GM21825 (cell line): ENCODE results near the gene ATP1A1.

Experiments
- ATAC-seq: cut with Tn5 transposase; IDR thresholded peaks from one replicate; pipeline ENCODE4 v1.9.1; 2021; ENCODE audit warnings: mild to moderate bottlenecking, moderate library complexity; ENCODE audit not compliant: unreplicated experiment

The ATP1A1 gene

DNA sequence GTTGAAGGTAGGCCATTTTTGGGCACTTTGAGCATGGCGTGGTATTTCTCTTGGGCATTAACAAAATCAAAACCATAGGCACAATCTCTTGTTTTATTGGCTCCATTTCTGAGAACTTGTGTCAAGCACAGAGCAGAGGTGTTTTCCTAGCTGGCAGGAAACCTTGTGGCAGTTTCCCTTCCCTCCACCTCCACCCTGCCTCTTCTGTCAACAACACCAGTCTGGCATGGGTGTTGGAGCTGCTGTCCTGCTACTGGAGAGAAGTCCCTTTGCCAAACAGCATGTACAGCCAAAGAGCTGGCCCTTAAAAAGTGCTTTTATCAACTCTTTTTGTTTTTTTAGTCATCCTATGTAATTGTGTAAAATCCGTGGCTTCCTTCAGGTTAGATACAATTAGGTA, 16.0 kb downstream of the ATP1A1 start:
- ATAC-seq: no peak

DNA sequence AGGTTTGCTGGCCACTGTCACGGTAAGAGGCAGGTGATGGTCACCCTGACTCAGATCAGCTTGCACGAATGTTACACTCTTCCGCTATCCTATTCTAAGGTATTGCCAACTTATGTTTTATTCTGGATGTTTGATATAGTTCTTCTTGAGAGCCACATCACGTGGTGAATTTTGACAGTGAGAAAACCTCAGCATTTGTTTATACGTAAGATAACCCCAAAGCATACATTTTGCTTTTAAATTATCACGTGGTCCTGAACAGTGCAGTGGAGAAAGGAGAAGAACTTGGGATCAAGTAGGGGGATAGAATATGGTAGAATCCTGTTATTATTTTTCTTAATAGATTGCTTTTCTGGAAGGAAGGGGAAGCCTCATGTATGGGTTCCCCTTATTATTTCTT, 16.6 kb downstream of the ATP1A1 start:
- ATAC-seq: no peak

DNA sequence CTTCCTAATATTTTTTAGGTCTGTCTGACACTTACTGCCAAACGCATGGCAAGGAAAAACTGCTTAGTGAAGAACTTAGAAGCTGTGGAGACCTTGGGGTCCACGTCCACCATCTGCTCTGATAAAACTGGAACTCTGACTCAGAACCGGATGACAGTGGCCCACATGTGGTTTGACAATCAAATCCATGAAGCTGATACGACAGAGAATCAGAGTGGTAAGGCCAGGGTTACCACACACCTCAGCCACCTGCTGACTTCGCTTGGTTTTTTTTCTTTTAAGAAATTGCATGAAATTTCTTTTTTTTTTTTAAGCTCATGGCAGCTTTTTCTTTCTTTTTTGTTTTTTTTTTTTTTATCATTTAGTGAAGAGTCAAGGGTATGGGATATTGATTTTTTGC, 17.2 kb downstream of the ATP1A1 start:
- ATAC-seq: no peak

GRCh38 chr1:116391185-116391584, 18.1 kb downstream of the ATP1A1 start:
- no peak for ATAC-seq

DNA sequence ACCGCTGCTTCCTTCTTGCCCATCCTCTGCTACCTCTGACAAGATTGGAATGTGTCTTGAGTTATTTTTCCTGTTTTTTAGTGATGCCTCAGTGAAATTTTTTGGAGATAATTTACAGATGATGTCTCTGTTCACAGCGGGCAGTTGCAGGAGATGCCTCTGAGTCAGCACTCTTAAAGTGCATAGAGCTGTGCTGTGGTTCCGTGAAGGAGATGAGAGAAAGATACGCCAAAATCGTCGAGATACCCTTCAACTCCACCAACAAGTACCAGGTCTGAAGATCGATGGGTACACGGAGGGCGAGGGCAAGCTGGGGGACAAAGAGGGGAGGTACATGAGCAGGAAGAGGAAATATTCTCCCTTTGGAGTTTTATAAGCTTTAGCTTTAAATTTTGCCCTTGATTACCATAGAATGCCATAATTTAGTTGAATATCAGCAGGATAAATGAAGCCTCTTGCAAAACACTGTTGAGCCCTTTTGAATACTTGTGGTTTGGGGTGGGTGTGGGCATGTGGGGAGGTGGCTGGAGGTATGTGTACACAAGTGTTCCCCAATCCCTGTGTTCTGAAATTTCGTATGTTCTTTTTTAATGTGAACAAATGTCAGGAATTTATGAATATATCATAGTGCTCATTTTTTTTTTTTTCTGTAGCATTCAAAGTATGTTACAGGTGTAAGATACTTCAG, 19.8 kb downstream of the ATP1A1 start:
- ATAC-seq: no peak

GRCh38 chr1:116393792-116394191, 20.7 kb downstream of the ATP1A1 start:
- ATAC-seq: no peak

DNA sequence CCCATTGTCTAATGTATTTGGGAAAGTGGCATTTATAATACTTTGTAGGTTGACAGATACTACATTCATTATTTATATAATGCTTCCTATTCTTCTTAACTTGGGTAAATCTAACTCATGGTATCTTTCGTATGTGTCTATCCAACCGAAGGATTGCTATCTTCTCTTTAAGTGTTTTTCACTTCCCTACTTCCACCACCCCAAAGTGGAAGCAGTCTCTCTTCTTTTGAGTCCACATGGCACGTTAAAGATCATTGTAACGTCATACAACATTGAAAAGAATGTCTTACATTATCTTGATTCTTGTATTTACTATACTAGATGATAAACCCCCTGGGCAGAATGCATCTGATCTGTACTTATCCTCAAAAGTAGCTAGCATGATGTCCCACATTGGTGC, 21.2 kb downstream of the ATP1A1 start:
- ATAC-seq: no peak

- ATAC-seq: no peak
Observed at GRCh38 chr1:116396769-116397168, 23.7 kb downstream of the ATP1A1 start.

DNA sequence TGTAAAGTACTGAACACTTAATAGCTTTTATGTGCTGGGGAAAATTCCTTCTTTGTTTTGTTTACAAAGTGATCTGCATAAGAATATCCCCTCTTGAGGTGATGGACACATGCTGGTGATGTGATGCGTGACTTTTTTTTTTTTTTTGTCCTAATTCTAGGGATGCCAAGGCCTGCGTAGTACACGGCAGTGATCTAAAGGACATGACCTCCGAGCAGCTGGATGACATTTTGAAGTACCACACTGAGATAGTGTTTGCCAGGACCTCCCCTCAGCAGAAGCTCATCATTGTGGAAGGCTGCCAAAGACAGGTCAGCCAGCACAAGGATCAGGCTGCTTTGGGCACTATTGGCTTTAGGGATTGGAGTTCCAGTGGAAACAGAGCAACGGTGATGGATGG, 24.7 kb downstream of the ATP1A1 start:
- ATAC-seq: no peak

DNA sequence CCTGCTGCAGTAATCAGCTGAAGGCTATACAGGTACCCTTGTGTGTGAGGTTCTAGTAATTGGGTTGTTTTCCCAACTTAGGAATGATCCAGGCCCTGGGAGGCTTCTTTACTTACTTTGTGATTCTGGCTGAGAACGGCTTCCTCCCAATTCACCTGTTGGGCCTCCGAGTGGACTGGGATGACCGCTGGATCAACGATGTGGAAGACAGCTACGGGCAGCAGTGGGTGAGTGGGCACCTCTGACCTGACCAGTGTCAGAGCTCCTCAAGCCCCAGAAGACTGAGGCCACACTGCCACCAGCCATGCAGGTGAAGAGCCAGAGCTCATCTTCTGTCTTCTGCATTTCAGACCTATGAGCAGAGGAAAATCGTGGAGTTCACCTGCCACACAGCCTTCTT, 27.7 kb downstream of the ATP1A1 start:
- no peak for ATAC-seq

GRCh38 chr1:116401646-116402176, 28.7 kb downstream of the ATP1A1 start:
- no peak for ATAC-seq

GRCh38 chr1:116402333-116402732, 29.3 kb downstream of the ATP1A1 start:
- ATAC-seq: no peak

DNA sequence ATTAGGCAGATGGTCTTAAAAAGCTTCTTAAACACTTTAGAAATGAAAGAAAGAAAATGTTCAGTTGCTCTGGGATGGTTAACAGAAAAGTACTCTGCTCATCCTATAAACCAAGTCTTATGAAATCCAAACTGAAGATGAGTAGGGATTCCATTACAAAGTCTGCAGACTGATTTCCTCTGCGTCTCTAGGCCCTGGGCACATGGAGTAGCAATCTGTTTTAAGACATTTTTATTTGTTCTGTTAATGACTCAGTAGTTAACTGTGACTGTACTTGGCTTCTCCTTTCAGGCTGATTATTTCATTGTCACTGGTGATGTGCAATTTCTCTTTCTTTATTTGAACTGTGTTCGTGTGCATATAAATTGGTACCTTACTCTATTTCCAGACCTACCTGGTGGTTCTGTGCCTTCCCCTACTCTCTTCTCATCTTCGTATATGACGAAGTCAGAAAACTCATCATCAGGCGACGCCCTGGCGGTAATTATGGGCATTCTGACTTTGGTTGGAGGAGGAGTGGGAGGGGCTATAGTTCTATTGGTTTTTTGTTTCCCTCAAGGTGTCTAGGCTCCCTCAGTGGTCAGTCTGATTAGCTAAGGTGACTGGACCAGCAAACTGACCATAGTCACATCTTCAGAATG, 30.6 kb downstream of the ATP1A1 start:
- no peak for ATAC-seq

DNA sequence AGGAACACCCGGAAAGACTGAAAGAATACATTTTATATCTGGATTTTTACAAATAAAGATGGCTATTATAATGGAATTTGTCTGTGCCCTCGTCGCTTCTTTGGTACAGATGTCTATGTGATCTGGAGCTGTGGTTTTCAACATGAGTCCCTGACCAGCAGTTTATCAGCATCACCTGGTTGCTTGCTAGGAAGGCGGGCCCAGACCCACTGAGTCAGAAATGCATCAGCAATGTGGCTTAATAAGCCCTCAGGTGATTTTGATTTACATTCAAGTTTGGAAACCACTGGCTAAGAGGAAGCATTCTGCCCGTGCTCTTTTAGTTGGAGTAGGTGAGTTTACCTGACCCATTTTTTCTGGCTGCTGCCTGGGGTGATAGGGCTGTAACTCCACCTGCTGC, 31.7 kb downstream of the ATP1A1 start:
- ATAC-seq: no peak

DNA sequence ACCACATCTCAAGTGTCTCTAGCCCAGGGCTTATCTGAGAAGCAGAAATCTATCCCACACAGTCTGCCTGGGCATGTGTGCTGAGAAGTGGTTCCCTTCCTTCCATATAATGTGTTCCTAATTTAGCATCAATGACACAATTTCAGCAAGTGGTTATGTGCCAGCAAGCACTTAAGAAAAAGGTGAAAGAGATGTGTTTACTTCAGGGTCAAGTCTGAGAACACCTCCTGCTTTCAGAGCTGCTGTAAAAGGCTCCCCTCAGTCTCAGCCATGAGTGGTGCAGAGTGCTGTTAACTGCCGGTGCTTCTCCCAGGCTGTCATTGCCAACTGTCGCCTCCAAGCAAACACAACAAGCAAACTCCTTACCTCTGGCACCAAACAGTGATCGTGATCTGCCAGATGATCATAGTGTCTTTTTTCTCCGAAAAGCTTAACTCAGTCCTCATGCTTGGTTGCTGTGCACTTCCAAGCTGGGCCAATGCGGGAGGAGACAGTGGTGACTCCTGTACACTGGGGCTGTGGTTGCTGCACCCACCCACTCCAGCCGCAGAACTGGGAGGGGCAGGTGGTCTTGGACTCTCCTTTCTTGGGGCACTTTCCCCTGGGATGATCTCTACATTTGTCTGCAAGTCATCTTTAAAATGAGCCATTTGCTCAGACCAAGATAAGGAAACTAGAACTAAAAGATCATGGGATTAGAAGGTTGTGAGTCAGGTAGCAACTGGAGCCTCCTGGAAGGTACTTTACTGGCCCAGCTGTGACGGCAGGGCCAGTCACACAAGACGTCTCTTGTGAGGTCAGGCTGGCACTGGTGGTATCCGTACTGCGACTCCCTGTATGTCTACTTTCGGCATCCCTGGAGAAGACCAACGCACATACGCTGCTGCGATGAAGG, 32.4 kb downstream of the ATP1A1 start:
- ATAC-seq: no peak

DNA sequence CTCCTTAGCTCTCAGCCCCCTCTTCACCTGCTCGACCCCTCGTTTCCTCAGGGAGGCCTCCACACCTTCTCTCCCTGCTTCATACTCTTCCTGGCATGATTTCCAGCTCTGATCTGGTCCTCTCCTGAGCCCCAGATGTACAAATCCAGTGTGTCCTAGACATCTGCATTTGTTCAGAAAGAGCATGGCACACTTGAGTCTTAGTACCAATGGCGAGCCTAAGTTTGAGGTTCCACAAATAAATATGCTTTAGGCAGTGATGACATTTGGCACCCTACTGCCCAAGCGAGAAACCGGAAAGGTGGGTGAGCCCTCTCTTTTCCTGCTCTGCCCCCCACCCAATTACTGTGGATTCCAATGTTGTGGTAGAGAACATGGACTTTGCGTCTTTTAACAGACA, 34.0 kb downstream of the ATP1A1 start:
- no peak for ATAC-seq

GRCh38 chr1:116408193-116408592, 35.1 kb downstream of the ATP1A1 start:
- ATAC-seq: no peak

DNA sequence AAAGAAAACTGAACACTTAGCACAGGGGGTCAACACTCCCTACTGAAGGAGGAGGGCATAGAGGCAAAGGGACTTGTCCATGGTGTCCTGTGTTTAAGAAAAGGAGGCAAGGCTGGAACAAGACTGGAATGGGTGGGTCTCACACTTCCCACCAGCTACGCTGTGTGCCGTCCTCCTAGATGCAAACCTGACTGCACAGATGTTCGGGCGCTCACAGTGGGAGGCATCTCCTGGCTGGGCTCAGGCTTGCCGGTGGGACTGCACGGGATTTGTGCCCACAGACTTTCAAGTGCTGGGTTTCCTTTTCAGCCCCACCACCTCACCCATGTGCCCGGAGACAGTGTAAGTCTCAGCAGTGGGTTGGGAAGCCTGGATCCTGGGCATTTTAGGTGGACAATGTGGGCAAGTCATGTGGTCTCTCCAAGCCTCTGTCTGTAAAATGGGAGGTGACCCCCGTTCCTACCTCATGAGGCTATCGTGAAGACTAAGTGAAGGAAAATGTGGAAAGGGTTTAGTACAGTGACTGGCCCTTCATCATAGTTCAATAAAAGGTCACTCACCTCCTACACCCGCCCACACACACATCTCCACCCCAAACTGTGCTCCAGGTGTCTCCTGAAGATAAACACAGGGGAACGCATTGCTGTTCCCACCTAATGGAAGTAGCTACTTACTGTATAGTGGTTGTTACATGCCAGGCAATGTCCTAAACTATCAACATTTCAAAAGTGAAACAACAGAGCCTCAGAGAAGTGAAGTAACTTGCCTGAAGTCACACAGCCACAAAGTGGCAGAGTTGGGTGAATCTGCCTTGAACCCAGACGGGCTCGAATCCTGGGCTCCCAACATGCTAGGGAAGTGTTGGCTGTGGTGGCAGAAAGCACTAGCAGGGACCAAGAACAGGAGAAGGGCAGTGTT, 36.0 kb downstream of the ATP1A1 start:
- ATAC-seq: no peak

DNA sequence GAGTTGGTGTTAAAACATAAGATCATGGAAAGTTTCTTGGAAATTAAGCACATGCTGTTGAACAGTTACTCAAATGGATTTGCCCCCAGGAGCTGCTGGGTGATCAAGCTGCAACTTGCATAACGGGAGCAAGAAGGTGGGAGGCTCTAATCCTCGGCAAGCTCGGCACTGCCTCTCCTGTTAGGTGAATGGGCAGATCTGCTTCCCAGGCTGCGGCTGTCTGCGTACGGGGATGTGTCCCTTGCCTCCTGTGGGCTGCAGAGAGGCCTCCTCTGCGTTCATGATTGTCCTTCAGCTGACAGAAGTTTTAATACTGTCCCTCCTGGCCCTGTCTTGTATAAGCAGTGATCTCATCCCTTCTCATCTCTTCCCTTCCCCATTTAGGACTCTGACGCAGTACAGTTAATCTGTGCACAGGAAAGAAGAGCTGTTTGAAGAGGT, 36.7 kb downstream of the ATP1A1 start:
- no peak for ATAC-seq

DNA sequence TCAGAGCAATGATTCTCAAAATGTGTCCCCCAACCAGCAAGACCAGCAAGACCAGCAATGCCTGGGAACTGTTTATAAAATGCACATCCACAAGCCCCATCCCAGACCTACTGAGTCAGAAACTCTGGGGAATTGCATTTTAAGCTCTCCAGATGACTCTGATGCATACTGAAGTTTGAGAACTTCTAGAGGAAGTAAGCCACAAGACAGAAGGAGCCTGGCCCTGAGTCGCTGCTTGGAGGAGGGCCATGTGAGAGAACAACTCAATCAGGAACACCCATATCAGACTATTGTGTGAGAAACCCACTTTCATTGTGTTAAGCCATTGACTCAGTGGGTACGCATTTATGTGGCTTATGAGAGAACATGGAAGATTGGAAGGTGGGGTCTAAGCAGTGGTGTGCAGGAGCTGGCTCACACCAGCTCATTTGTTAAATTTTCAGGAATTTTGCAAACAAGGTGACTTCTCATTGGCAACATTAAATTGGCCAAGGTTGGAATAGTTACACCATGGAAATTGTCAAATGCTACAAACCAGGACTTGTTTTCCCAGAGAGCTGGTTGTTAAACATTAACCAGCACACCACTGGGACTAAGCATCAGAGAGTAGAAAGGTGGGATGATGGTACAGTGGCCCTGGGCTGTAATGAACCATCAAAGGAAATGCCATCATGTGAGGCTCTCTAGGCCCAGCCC, 38.9 kb downstream of the ATP1A1 start:
- no peak for ATAC-seq
